RCC 7860 (cell line): ENCODE data around the gene GAGE10.
A peak's percentile ranks its signal among the peaks of the same experiment; 100 is the strongest.
"Not testable (repeated sequence)": the region's sequence is repeated elsewhere in the genome, so short reads cannot be mapped to it uniquely, and the experiment has no call there.

Source experiments
- DNase-seq: peaks from one replicate; pipeline ENCODE4 v3.0.0-alpha.2; 2015; ENCODE audit warnings: low spot score
- FAIRE-seq: peaks from 2 replicates; lab custom pipeline; 2012; peaks lifted over from hg19 to GRCh38; lab: Jason Lieb, UNC

Gene GAGE10

DNA sequence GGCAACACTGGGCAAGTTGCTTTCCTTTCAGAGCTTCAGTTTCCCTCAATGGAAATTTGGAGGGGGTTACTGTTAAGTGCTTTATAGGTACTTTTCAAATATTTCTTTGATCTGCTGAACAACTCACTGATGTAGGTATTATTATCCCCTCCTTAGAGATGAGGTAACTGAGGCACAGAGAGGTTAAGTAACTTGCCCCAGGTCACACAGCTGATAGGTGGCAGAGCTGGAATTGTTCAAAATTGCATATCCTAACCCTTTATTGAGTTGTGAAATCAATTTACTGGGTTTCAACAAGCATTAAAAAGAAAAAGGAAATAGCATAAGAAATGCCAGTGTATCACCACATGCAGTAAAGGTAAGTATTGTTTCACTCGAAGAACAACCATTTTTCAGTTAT lies 27.2 kb upstream of the GAGE10 start:
- DNase-seq: no peak
- no peak for FAIRE-seq

DNA sequence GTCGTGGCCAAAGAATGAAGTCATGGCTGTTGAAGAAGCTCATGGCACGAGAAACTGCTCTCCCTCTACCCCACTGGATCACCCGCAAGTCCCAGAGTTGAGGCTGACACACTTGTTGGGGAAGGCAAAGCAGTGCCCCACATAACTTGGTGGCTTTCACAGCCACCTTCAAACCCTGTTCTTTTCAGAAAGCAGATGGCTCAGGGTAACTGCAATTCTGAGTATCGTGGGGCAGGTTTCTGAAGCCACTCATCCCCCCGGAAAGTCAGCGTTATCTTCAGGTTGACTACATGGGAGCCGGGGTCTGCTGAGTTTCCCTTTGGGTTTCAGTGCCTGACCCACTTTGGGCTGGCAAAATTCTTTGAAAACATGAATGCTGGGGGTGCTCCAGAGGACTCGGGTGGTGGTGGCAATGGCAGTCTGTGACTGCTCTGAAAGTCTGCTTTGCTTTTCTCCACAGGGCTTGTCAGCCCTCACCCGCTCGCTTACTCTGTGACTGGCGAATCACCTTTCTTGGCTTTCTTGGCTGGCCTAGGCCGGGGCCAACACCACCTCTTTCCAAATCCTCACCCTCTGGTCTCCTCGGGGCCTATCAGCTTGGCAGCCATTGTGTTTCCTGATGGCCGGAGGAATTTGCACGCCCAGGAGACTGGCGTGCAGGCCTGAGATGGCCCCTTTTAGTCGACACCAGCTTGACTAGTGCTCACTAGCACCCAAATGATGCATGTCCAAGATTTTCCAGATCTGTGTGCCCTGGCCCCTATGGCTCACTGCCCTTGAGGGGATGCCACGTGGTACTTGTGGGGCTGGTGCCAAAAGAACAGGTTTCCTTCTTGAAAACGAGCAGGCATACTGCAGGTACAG lies 26.5 kb upstream of the GAGE10 start:
- FAIRE-seq (no peak), DNase-seq (no peak)

DNA sequence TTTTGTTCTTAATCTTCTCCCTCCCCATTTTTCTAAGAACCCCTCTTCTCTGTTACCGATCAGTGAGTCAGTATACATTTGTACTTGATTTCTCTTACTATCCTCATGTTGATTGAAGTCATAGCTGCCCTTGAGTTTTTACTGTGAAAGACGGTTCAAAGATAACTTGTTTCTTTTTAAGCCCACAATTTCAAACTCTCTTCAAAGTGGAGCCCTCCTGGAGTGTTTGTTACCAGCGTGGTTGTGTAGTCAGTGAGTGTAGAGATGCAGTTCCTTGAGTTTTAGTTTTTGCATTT lies 26.0 kb upstream of the GAGE10 start:
- no peak for FAIRE-seq
- DNase-seq: no peak

DNA sequence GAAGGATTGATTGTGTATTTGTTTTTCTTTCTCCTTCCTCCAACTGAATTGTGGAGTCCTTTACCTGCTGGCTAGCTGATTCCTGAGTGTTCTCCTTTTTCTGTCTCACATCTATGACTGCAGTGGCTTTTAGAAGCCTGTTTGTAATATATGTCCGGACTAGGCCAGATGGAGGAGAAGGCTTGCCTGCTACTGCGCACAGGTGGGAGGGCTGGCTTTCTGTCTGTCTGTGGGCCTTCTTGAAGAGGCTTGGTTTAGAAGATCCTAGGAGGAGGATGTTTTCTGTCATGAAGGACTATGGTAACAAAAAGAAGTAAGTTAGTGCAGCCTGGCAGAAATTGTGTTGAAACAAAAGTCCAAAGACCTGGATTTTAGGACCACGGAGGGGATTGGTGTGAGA lies 25.4 kb upstream of the GAGE10 start:
- DNase-seq (no peak), FAIRE-seq (no peak)

DNA sequence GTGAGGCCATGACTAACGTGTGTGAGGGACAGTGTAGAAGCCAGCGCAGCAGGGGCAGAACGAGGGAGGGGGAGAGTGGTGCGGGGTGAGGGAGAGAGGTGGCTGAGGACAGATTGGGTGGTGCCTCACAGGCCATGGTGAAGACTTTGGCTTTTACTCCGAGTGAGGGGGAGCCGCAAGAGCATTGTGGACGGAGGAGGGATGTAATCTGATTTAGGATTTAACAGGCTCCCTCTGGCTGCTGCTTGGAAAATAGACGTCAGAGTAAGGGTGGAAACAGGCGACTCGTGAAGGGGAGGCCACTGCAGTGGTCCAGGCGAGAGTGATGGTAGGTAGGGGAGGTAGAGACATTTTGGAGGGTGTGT lies 20.8 kb upstream of the GAGE10 start:
- no peak for DNase-seq
- no peak for FAIRE-seq

DNA sequence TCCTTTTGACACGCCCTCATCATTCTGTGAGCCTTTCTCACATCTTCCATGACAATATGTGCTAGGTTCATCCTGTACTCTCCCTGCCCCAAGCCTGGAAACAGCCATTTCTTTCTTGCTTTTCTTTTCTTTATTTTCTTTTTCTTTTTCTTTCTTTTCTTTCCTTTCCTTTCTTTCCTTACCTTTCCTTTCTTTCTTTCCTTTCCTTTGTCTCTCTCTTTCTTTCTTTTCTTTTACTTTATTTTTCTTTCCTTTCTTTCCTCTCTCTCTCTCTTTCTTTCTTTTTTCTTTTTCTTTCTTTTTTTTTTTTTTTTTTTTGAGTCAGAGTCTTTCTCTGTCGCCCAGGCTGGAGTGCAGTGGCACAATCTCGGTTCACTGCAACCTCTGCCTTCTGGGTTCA lies 19.2 kb upstream of the GAGE10 start:
- FAIRE-seq: no peak
- no peak for DNase-seq

DNA sequence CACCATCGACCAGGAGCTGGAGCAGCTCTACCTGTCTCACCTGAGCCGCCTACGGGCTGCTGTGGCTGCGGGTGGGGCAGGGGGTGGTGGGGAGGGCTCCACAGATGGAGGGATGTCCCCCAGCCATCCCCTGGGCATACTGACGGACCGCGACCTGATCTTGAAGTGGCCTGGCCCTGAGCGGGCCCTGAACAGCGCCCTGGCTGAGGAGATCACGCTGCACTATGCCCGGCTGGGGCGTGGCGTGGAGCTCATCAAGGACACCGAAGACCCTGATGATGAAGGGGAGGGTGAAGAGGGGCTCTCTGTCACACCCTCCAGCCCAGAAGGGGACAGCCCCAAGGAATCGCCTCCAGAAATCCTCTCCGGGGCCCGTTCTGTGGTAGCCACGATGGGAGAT lies 17.3 kb upstream of the GAGE10 start:
- FAIRE-seq (no peak), DNase-seq (no peak)

DNA sequence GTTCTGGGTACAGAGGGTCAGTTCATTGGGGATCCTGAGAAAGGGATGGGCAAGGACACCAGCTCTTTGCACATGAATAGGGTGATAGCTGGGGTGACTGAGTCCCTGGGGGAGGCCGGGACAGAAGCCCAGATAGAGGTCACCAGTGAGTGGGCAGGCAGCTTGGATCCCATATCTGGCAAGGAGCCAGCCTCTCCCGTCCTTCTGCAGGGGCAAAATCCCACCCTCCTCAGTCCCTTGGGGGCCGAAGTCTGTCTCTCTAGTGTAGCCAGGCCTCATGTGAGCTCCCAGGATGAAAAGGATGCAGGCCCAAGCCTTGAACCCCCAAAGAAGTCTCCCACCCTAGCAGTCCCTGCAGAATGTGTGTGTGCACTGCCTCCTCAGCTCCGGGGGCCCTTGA lies 16.9 kb upstream of the GAGE10 start:
- DNase-seq (no peak), FAIRE-seq (no peak)

DNA sequence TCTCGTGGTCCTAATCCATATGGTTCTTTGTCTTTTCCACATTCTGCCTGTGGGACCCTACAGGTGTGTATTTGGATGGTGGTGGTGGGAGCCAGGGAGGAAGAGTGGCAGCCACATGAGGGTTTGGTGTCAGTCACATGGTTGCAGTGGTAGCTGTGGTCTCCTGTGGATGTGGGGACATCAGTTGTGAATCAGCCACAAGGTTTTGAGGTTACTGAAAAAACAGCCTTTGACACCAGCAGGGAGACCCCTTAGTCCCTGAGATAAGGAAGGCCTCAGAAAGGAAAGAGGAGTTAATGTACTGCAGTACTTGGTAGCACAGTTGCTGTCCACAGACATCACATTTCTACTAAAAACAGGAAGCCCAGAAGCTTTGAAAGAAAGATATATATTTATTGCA lies 15.8 kb upstream of the GAGE10 start:
- DNase-seq (no peak), FAIRE-seq (no peak)

DNA sequence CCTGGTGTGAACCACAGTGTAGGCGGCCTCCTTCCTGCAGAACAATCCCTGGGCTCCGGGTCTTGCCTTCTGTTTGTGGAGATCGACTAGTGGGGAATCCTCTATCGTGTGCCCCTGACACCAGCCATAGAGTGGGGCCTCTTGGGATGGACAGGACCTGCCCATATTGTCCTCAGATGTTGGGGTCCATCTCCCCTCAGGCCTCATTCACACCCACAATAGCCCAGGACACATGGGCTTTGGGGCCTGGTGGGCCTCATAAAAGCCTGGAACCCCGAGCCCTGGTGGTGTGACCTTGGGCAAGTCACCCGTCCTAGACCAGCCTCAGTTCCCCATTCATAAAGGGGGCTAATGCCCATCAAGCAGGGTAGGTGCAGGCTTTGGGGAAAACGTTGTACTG lies 13.2 kb upstream of the GAGE10 start:
- FAIRE-seq: no peak
- no peak for DNase-seq

DNA sequence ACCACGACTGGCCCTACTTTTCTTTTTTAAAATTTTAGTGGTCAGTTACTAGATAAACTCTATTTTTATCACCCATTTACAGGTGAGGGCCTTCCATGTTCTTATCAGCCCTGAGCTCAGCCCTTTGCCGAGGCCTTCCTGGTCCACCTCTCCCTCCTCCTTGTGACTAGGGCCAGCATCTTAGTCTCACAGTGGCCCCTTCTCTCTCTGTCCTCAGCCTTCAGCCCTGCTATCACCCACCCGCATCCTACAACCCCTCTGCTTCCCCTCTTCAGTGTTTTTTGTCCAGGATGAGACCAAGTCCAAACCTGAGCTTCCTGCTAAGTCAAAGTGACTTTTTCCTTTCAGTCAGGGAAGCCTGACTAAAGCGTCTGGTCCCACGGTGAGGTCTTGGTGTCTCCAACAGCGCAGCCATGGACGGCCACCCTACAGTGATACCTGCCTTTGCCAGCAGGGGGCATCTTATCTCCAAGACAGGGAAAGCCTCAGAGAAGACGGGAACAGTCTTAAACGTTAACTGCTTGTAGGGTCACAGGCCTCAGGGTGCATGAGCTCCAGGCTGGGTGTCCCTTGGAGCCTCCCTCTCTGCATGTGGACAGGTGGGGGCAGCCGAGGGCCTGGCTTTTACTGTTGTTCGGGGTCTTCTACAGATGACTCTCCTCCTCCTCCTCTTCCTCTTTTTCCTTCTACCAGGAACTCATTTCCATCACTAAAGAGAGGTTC lies 11.7 kb upstream of the GAGE10 start:
- FAIRE-seq (no peak), DNase-seq (peak; percentile 17)

DNA sequence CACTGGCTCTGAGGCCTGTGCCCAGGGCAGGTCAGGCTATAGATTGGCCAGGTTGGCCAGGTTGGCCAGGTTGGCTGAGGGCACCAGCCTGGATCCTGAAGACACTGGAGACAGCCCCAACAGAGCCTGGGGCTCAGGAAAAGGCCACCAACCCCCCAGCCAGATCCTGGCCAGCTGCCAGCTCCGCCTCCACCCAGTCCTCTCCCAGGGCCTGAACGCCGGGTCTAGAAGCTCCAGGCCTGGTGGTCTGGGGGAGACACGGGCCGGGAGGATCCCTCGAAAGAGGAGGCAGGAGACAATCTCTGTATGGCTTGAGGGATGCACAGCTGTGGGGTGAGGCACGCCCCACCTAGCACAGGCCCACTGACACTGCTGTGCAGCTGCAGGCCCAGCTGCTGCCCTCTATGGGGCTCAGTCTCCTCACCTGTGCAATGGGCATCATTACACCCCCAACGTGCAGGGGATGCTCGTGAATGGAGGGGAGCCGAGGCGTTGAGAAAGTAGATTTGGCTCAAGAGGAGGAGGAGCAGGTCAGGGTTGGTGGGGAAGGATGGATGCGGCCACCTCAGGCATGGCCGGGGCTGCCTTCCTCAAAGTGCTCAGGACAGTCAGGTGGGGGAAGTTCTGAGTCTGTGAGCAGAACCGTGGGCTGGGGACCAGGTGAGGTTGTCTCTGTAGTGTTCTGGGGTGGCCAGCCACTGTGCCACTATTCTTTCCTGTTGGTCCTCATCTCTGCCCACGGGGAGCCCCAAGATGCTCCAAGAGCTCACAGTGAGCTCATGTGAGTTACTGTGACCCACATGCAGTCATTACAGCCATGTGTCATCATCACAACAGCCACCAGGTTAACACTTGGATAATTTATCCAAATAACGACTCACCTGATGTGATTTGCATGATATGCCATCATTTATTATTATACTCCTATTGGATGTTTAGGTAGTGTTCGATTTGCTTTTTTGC lies 10.8 kb upstream of the GAGE10 start:
- FAIRE-seq (no peak), DNase-seq (no peak)

DNA sequence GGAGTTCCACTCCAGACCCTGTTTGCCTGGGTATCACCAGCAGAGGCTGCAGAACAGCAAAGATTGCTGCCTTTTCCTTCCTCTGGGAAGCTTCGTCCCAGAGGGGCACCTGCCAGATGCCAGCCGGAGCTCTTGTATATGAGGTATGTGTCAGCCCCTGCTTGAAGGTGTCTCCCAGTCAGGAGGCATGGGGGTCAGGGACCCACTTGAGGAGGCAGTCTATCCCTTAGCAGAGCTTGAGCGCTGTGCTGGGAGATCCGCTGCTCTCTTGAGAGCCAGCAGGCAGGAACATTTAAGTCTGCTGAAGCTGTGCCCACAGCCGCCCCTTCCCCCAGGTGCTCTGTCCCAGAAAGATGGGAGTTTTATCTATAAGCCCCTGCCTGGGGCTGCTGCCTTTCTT lies 4.2 kb upstream of the GAGE10 start:
- not testable (repeated sequence) for FAIRE-seq, DNase-seq

DNA sequence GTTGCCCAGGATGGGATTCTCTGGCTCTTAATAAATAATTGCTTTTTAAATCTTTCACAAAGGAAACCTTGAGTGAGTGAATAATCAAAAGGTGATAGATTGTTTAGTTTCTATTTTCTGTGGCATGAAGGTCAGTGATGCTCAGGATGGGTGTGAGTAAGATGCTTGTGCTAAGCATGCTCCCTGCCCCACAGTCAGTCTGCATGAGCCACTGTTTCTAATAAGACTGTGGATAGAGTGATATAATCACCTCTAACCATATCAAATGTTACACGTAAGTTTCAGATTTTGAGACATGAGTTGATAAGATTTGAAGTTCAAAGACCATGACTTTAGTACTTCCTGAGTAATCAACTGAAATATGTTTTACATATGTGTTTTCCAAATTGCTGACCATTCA lies 2.7 kb upstream of the GAGE10 start:
- DNase-seq (no peak), FAIRE-seq (no peak)

DNA sequence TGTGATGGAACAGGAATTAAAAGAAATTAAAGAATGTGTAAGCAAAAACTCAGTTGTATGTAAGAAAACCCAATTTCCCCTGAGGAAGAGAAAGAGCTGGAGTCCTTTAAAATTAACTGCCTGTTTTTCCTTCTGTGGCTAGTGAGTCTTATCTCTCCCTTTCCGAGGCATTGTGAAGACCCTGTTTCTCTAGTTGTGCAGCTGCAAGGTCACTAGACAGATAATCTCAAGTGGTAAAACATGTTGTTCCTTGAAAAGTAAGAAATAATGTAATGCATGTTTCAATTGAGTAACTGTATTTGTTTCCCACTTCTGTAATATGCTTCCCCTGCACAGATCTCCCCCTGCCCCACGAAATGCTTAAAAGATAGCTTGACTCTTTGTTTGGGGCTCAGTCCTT lies 4.3 kb downstream of the GAGE10 start:
- not testable (repeated sequence) for DNase-seq, FAIRE-seq

DNA sequence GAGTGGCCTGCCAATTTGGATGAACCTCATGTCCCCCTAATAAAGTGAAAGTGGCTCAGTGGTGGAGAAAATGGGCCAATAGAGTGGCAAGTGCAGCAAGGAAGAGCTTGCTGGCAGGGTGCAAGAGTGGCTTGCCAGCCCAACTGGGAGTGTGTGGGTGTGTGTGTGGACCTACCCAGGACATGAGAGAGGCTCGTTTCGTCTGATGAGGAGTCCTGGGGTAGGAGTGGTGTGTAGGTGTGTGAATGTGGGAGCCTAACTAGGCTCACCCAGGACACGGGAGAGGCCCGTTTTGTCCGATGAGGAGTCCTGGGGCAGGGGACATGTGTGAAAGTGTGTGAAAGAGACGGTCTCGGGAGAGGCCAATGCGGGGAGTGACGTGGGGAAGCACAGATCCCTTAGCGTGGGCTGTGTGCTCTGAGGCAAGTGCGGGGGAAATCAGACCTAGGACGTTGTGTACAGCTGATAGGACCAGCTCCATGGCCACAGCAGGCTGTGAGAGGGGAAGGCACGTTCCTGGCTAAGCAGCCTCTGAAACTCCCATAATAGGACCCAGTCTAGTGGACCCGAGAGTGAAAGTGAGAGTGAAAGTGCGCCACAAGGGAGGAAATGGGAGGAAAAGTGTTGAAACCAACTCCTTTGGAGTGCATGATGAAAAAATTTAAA lies 5.3 kb downstream of the GAGE10 start:
- FAIRE-seq (no peak), DNase-seq (no peak)

DNA sequence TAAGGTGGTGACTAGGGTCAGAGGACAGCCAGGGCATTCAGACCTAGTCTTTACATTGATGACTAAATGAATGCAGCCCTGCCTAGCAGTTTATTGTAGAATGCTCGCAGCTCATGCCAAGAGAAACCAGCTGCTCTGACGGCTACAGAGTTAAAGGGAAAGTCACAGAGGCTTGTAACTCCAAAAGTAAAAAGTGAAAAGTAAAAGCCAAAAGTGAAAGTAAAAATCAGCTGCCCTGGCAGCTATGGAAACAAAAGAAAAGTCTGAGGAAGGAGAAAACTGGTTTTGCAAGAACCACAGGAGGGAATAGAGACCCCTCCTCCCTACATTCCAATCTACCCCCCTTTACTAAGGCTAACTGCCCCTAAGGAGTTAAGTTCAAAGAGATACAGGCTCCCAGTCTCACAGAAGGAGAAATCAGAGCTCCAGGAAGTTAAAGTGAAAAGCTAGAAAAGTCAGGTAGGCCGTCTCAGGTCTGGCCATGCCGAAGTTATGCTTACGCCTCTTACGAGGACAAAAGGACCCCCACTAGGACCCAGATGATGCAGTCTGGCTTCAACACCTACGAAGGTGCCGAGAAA lies 6.0 kb downstream of the GAGE10 start:
- FAIRE-seq (peak; percentile 74), DNase-seq (no peak)

DNA sequence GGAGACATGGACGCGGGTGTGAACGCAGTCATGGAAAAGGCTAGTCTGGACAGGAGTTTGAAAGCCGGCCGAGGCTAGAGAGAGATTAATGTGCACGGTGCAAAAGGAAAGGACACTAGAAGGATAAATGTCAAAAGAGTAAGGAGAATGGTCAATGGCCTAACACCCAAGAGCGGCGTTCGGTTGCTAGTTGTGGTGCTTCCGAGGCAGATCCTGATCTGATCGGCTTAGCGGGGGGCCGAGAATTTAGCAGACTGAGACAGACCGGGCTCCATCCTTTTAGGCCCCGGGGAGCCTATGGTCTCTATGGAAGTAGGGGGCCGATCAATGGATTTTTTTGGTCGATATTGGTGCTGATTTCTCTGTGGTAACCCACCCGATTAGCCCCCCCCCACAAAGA lies 6.9 kb downstream of the GAGE10 start:
- no peak for DNase-seq
- no peak for FAIRE-seq

DNA sequence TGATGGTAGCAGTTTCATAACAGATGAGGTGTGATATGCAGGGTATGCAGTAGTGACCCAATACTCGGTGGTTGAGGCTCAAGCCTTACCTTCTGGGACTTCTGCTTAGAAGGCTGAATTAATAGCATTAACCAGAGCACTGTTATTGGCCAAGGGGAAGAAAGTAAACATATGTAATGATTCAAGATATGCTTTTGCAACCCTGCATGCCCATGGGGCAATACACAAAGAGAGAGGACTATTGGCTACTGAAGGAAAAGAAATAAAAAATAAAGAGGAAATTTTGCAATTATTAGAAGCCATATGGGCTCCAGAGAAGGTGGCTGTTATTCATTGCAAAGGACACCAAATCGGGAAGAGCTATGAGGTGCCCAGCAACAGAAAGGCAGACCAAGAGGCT lies 8.7 kb downstream of the GAGE10 start:
- DNase-seq (no peak), FAIRE-seq (no peak)

DNA sequence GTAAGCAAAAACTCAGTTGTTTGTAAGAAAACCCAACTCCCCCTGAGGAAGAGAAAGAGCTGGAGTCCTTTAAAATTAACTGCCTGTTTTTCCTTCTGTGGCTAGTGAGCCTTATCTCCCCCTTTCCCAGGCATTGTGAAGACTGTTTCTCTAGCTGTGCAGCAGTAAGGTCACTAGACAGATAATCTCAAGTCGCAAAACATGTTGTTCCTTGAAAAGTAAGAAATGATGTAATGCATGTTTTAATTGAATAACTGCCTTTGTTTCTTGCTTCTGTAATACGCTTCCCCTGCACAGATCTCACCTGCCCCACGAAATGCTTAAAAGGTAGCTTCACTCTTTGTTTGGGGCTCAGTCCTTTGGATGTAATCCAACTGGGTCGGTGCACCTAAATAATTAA lies 12.6 kb downstream of the GAGE10 start:
- no peak for FAIRE-seq
- no peak for DNase-seq

DNA sequence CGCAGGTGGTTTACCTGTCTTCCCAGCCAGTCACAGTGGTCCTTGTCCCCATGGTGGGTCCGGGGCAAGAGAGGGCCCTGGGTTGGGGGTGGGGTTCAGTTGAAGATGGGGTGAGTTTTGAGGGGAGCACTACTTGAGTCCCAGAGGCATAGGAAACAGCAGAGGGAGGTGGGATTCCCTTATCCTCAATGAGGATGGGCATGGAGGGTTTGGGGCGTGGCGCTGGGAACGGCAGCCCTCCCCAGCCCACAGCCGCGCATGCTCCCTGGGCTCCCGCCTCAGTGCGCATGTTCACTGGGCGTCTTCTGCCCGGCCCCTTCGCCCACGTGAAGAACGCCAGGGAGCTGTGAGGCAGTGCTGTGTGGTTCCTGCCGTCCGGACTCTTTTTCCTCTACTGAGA lies 18.3 kb downstream of the GAGE10 start, which contains the start of gene GAGE12J:
GAGE12J (plus strand) TSS at position 301 of the 400 bp plus-strand sequence. CDS start 1,157 bp downstream, outside the sequence.
- FAIRE-seq, DNase-seq: not testable (repeated sequence)
